Bronchial epithelial cell (primary cell): ENCODE results near the gene CAMSAP2. TPM values are rescaled to one million over a fixed set of nuclear protein-coding genes. Genes with fewer than 3 reads are reported as not detected.

Source experiments
- DNase-seq: peaks from one replicate; pipeline ENCODE4 v3.0.0-alpha.2; 2010; ENCODE audit warnings: low read depth
- FAIRE-seq: peaks from 2 replicates; lab custom pipeline; 2011; peaks lifted over from hg19 to GRCh38; lab: Jason Lieb, UNC
- H3K27me3 ChIP-seq: 2 replicates; pipeline ENCODE4 v1.5.1; 2011; ENCODE audit warnings: low read length; ENCODE audit not compliant: control insufficient read depth, insufficient read depth
- H3K36me3 ChIP-seq: 2 replicates; pipeline ENCODE4 v1.5.1; 2011; ENCODE audit warnings: low read length; ENCODE audit not compliant: control insufficient read depth, insufficient read depth
- H3K4me3 ChIP-seq: 2 replicates; pipeline ENCODE4 v1.5.1; 2011; ENCODE audit warnings: mild to moderate bottlenecking, low read depth, low read length, control low read depth
- CTCF ChIP-seq: IDR thresholded peaks from 2 replicates; pipeline ENCODE4 v1.5.1; 2011; ENCODE audit warnings: mild to moderate bottlenecking, moderate library complexity, low read length, control low read depth, inconsistent platforms; ENCODE audit not compliant: insufficient read depth, severe bottlenecking
- total RNA-seq: library from RNA; depleted of rRNA; stranded (reverse); fragments of >200 nt; gene quantifications from 2 replicates; pipeline ENCODE4 v1.2.1, GENCODE V29; 2014

The CAMSAP2 gene
- total RNA-seq, 1 donor from 2014 or later = 75.0 TPM

- FAIRE-seq = no peak
- DNase-seq = no peak
- Histone ChIP-seq H3K4me3 (no peak overlapping the region), H3K27me3 (no peaks in the 10 kb centered on the region), H3K36me3 (no peaks in the 10 kb centered on the region)
- TF ChIP-seq CTCF = no peak
Observed at GRCh38 chr1:200887036-200887435, 148.3 kb downstream of the CAMSAP2 start.

- no peaks in the 10 kb centered on the region for H3K27me3 ChIP-seq
- DNase-seq = no peak
- H3K4me3 ChIP-seq = no peak overlapping the region
- TF ChIP-seq CTCF = no peak
- no peak for FAIRE-seq
- H3K36me3 ChIP-seq = no peaks in the 10 kb centered on the region
Observed at GRCh38 chr1:200887772-200888348, 149.2 kb downstream of the CAMSAP2 start.

GRCh38 chr1:200888349-200888838, 149.7 kb downstream of the CAMSAP2 start:
- FAIRE-seq (peak; percentile 7), DNase-seq (no peak)
- Histone ChIP-seq H3K4me3 (no peak overlapping the region), H3K36me3 (no peaks in the 10 kb centered on the region), H3K27me3 (no peaks in the 10 kb centered on the region)
- TF ChIP-seq CTCF = no peak

- no peak for FAIRE-seq
- DNase-seq = no peak
Observed at GRCh38 chr1:200889571-200889970, 150.9 kb downstream of the CAMSAP2 start.

DNA sequence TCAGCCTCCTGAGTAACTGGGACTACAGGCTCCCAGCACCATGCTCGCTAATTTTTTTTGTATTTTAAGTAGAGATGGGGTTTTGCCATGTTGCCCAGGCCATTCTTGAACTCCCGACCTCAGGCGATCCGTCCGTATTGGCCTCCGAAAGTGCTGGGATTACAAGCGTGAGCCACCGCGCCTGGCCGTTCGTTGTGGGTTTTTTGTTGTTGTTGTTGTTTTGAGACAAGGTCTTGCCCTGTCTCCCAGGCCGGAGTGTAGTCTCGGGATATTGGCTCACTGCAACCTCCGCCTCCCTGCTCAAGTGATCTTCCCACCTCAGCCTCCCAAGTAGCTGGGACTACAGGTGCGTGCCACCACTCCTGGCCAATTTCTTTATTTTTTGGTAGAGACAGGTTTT, 151.3 kb downstream of the CAMSAP2 start:
- no peak for TF ChIP-seq CTCF
- Histone ChIP-seq H3K27me3 (no peaks in the 10 kb centered on the region), H3K36me3 (no peaks in the 10 kb centered on the region), H3K4me3 (no peak overlapping the region)
- DNase-seq (no peak), FAIRE-seq (no peak)

More at GRCh38 chr1:200889571-200889970, 150.9 kb downstream of the CAMSAP2 start:
- no peak for TF ChIP-seq CTCF
- Histone ChIP-seq H3K27me3 (no peaks in the 10 kb centered on the region), H3K4me3 (no peak overlapping the region), H3K36me3 (no peaks in the 10 kb centered on the region)
